K562 (cell line): ENCODE results near the gene IFI27L1.

Experiments used
- ATF4 ChIP-seq: fragments of 450-650 bp; formaldehyde crosslinking; IDR thresholded peaks from 2 replicates; pipeline ENCODE4 v1.4.0; 2022; ENCODE audit warnings: mild to moderate bottlenecking, moderate library complexity
- CEBPB ChIP-seq: fragments of 450-650 bp; IDR thresholded peaks from 2 replicates; pipeline ENCODE4 v1.6.1; 2016; ENCODE audit warnings: missing genetic modification characterization, missing compliant biosample characterization
- CREB1 ChIP-seq, 2 experiments: sonication (generic) in 1 of 2; formaldehyde crosslinking in 1 of 2; IDR thresholded peaks; 2 replicates each; pipeline versions ENCODE4 v1.6.1 to v1.8.0; 2012 to 2022; ENCODE audit warnings: inconsistent platforms in 1 of 2, mild to moderate bottlenecking in 1 of 2, missing genetic modification reagents in 1 of 2, moderate library complexity in 1 of 2
- KAT2B ChIP-seq: IDR thresholded peaks from one replicate; pipeline ENCODE4 v1.6.1; 2012; ENCODE audit warnings: low read depth, mild to moderate bottlenecking, control low read depth, inconsistent platforms, low read length, moderate library complexity
- LEF1 ChIP-seq: fragments of 450-650 bp; IDR thresholded peaks from 2 replicates; pipeline ENCODE4 v1.6.1; 2016; ENCODE audit warnings: mild to moderate bottlenecking
- SP1 ChIP-seq: sonication (generic); formaldehyde crosslinking; IDR thresholded peaks from 2 replicates; pipeline ENCODE4 v1.8.1; 2022; ENCODE audit warnings: mild to moderate bottlenecking, missing genetic modification reagents
- TARDBP ChIP-seq: fragments of 450-650 bp; IDR thresholded peaks from 2 replicates; pipeline ENCODE4 v1.6.1; 2016
- ZBTB49 ChIP-seq: sonication (generic); formaldehyde crosslinking; IDR thresholded peaks from 2 replicates; pipeline ENCODE4 v1.8.0; 2022; ENCODE audit warnings: missing genetic modification reagents, mild to moderate bottlenecking, borderline replicate concordance
- ZNF639 ChIP-seq, 2 experiments: fragments of 200-800 bp in 1 of 2; sonication (Bioruptor generic) in 1 of 2; sonication (generic) in 1 of 2; formaldehyde crosslinking in 1 of 2; IDR thresholded peaks in 1 of 2; conservative IDR thresholded peaks in 1 of 2; 2 replicates each; pipeline versions ENCODE4 v1.5.0 to v1.6.1; 2016 to 2020; ENCODE audit warnings: missing compliant biosample characterization in 1 of 2, missing genetic modification characterization in 1 of 2, missing genetic modification reagents in 1 of 2

- no peak for TF ChIP-seq LEF1
- TF ChIP-seq CEBPB (tag) = no peak
- TF ChIP-seq ATF4 (CRISPR knock-in tag) = no peak
- TF ChIP-seq KAT2B = no peak
- TF ChIP-seq CREB1 (IDR thresholded peaks at IDR 0.05) = no peak
- no peak for TF ChIP-seq CREB1 (CRISPR knock-in tag; IDR thresholded peaks at IDR 0.05)
- no peak for TF ChIP-seq ZBTB49
- TF ChIP-seq TARDBP = no peak
- TF ChIP-seq ZNF639 (CRISPR knock-in tag; conservative IDR thresholded peaks at IDR 0.05 in 1 of 2, IDR thresholded peaks at IDR 0.05 in 1 of 2) = no peak
- TF ChIP-seq SP1 (CRISPR knock-in tag) = no peak
Measured at GRCh38 chr14:94126419-94126677, 45.2 kb downstream of the IFI27L1 start.
